HS-27A (cell line): Measurements from ENCODE around the gene CD151.

Source experiments
- DNase-seq: peaks from one replicate; pipeline ENCODE4 v3.0.0-alpha.2; 2012; ENCODE audit warnings: low read depth, missing footprints

CD151 gene

DNA sequence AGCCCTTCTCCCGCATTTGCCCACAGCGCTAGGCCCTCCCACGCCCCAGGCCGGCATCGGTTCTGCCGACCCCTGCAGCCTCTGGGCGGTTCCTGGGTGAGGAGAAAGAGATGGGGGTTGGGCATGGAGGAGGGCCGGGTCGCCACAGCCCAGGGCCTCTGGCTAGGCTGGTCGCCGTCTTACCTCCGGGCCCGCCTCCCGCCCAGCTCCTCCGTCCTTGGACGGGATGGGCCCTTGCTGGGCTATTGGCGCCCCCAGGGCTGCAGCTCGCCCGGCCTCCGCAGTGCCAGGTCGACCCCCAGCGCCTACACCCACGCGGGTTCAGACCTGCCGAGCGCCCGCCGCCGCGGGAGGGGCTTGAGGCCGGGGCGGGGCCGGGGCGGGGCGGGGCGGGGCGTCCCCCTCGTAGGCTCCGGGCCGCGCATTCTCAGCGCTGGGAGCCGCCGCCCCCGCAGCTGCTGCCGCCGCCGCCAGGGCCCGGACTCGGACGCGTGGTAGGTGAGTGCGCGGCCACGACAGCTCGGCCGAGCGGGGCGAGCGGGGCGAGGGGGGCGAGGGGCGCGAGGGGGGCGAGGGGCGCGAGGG lies at the start of gene CD151:
Gene CD151, plus strand, starts transcription at position 424 of the 585 bp plus-strand sequence. CDS start 3,118 bp downstream, outside the sequence.
- no peak for DNase-seq

DNA sequence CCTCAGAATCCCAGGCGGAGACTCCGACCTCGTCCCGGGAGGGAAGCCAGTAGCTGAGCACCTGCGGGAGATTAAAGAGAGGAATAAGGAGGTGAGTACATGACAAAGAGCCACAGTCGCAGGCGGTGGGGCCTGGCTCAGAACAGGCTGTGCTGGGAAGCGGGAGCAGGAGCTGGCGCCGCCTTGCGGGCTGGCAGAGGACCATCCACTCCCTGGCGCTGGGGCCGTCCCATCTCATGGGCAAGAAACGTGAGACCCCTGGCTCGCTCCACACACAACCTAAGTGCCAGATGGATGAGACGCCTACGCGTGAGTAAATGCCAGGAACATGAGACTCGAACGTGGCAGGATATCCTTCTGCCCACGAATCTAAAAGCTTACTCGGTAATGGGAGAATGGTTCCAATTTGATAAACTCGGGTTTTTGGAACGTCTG lies 49.2 kb upstream of the CD151 start:
- DNase-seq: no peak

DNA sequence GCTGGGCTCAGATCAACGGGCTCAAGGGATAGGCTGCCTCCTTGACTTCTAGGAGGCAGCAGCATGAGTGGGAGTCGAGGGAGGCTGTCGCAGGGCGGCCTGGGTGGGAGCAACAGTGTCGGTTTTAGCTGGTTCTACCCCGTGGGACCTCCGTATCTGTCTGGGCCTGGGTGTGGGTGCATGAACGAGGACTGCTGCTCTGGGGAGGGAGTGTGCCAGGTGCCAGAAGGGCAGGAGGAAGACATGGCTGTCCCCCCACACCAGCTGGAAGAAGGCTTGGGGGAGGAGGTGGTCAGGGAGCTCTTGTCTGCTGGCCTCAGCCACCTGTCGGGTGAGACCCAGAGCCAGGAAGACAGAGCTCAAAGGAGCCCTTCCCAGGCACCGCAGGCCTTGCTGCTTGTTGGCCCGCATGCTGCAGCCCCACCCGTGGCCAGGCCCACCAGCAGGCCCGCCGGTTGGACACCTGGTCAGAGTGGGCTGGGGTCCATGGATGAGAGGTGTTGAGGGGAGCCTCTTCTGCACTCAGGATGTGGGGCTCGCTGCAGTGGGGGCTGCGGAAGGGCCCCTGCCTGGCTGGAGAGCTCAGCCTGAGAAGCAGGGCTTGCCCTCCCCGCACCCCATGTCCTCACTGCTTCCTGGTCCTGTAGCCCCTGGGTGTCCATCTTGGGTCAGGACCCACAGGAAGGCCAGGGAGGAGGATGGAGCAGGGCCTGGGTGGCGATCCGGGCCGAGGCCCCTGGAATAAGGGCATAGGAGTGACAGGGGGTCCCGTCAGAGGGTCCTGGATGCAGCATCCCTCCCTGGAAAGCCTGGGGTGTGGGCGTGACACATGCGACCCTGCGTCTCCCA lies 46.3 kb upstream of the CD151 start:
- no peak for DNase-seq

DNA sequence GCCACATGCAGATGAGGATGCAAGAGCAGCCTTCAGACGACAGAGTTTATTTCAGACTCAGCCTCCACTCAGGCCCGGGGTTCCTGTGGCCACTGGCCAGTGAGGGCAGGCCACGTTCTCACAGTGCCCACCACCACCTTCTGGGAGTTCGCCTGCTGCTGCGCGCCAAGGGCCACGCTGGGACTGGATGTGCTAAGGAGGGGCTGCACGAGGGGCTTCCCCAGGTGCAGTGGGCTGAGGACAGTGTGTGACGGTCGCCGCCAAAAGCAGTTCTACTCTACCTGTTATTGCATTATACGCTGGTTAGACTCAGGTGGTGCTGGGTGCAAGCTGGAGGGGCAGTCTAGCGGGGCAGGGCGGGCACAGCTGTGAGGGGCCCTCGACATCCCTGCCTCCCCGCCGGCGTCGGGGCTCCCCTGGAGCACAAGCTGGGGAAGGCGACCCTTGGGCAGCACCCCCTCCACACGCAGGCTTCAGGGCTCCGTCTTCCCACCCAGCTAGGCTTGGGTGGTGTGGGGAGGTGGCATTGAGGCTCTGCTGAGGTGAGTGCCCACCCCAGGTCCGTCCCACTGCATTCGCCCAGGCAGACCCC lies 45.6 kb upstream of the CD151 start:
- no peak for DNase-seq

DNA sequence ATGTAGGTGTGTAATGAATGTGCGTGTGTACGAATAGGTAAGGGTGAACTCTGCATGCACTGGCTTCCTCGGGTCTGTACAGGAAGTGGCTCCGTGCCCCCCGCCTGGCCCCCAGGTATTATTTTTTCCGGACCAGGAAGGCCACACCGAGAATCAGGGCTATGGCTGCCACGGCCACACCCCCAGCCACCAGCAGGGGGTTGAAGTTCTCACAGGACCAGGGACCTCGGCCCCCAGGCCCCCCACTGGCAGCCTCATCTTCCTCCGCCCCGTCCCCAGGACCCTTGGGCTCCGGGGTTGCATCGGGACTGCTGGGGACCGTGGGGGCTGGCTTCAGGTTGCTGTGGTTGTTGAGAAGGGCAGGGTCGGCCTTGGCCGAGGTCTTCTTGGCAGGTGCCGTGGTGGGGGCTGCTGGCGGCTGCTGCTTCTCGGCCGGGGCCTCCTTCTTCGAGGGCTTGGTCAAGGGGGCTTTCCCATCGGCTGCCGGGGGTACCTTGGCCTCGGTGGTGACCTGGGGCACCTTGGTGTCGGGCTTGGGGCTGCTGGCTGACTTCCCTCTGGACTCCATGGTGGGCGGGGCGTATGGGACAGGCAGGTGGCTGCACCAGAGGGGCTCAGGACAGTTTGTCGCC lies 44.6 kb upstream of the CD151 start:
- no peak for DNase-seq

DNA sequence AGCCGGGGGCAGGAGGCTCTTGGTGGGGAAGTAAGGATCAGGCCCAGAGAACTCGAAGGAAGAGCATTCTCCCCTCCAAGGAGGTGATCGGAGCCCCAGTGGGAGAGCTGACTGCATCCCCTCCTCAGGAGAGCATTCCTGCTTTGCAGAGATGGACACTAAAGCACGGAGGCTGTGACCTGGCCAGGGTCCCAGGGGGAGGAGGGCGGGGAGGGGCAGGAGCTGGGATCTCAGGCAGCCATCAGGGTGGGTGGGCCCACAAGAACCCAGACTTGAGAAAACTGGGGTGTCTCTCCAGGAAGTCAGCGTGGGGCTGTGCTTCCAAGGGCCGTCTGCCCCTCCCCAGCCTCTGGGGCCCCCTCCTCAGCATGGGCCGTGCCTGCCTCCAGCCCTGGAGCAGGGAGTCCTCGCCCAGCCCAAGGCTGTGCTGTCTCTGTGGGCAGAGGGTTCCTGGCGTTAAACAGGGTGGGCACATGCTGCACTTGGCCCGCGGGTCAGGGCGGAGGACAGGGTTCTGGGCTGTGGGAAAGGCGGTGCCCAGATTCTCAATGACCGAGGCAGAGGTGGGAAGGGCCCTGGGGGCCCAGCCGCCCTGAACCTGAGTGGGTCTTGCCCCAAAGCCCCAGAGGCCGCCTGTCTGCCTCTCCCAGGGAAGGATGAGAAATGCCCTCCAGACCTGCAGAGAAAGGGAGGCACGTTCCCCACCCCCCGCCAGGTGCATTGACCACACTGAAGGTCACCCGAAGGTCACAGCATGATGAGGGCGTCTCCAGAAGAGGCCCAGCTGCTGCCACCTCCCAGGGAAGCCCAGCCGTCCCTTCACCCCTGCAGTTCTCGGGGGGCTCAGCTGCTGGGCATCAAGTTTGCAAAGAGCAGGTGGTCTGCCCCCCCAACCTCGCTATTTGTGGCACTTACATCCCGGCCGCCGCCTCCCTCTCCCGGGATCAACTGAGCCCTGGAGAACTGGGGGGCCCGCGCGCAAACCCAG lies 43.5 kb upstream of the CD151 start:
- no peak for DNase-seq

DNA sequence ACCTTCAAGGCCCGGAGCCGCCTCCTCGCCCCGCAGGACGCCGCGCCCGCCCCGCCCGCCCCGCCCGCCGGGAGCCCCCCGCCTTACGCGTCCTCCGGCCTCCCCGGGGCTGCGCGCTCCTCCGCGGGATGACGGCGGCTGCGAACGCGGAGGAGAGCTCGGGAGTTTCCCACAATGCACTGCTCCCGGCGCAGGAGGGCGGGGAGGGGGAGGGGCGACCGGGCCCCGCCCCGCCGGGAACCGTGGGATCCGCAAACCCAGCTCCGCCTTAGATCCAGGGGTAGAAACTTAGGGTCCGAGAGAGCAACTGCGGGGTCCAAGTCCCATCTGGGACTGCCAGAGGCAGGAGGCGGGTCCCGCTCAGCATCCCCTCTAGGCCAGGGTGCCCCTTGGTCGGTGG lies 42.8 kb upstream of the CD151 start, which contains the start of gene CEND1:
Gene CEND1, minus strand, starts transcription at position 148 of the 400 bp plus-strand sequence. CDS start 1,514 bp downstream, outside the sequence.
- no peak for DNase-seq

DNA sequence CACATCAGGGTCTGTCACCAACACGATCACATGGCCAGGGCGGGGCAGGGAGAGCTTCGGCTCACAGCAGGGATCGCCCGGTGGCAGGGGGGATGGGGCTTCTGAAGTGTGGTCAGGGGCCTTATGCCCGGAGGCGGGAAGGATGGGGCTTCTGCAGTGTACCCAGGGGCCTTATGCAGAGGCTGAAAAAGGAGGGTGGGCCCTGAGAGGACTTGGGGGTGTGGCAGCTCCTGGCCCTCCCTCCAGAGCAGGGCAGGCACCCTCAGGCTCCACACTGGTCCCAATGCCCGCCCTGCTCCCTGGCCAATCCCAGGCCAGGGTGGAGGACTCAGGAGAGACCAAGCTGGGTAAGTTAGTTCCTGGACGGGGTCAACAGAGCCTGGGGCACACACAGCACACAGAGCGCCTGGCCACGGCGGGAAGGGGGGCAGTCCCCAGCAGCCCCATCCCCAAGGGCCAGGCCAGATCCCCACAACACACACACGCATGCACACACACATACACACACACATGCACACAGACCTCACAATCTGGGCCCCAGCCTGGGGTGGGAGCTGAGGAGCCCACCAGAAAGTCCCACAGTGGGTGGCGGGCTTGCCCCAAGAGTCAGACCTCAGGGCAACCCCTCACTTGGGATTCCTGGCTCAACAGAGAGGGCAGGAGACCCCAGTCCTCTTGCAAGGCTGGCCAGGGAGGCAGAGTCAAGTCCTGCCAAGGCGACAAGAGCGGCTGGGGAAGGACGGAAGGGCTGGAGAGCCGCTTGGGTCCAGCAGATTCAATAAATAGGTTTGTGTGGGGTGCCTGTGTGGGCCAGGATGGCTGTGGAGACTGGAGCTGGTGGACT lies 41.8 kb upstream of the CD151 start:
- DNase-seq: no peak

DNA sequence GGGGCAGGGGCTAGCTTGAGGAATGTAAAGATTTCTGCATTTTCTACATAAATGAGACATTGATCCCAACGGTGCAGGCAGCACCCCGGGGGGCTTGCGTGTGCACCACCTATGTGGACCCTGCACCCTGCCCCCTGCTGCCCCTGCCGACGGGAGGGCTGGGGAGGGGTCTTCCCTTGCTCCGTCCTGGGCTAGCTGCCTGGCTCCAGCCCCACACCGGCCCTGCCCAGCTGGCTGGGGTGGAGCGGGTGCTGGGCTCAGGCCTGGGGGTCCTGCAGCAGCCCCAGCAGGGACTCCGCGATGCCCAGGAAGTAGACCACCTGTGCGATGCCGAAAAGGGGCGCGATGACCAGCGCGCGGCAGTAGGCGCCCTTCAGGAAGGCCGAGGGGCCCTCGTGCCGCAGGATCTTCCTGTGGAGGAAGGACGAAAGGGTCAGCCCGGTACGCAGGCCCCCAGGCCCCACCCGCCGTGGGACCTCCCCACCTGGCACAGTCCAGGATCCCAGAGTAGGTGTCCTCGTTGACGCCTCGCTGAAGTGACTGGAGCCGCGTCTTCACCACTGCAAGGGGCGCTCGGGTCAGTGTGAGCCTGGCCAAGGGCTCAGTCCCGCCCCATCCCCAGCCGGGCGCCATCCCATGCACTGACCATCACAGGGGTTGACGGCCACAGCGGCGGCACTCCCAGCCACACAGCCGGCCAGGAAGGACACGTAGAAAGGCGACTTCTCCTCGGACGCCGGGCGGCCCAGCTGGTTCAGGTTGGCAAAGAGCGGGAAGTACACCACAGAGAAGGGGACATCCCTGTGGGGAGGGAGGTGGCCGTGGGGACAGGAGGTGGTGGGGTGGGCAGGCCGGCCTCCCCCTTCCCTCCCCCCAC lies 40.9 kb upstream of the CD151 start:
- DNase-seq: no peak

DNA sequence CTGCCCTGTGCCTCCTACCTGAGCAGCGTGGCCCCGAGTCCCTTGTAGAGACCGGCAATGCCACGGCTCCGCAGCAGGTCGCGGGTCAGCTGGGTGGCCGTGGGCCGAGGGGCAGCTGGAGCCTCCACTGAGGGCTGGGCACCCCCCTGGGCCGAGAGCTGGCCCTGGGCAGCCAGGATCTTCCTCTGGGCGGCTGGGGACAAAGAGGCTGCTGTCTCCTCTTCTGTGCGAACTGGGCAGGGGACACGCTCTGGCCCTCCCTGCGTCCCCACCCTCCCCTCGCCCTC lies 40.3 kb upstream of the CD151 start:
- DNase-seq: no peak

DNA sequence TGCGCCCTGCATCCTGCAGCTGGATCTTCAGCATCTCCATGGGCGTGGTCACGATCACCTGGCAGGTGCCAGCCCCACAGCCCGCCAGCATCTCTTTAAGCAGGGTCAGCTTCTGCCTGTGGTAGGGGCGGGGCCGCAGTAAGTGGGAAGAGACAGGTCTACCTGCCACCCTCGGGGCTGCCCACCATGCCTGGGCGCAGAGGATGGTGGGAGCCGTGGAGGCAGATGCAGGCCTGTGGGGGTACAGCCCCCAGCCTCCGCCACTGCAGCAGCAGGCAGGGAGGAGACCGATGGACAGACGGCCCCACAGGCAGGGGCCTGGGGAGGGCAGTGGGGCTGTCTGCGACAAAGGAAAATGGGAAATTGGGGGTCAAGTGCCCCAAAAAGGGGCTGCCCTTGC lies 39.9 kb upstream of the CD151 start:
- DNase-seq: no peak

DNA sequence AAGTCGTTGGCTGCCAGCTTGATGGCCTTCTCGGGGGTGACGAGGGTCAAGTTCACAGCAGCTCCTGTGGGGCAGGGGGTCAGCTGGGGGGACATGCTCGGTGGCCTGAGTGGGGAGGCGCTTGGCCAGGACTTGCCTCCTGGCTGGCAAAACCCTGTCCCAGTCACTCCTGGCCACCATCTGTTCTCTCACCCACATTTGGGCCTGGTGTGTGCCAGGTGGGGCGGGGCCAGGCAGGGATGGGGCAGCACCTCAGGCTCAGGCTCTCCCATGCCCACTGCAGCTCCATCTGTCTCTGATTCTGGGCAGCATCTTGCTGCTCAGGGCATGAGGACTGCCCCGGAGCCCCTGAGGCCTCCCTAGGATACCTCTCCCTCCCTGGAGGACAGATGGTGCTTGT lies 39.2 kb upstream of the CD151 start:
- DNase-seq: no peak

DNA sequence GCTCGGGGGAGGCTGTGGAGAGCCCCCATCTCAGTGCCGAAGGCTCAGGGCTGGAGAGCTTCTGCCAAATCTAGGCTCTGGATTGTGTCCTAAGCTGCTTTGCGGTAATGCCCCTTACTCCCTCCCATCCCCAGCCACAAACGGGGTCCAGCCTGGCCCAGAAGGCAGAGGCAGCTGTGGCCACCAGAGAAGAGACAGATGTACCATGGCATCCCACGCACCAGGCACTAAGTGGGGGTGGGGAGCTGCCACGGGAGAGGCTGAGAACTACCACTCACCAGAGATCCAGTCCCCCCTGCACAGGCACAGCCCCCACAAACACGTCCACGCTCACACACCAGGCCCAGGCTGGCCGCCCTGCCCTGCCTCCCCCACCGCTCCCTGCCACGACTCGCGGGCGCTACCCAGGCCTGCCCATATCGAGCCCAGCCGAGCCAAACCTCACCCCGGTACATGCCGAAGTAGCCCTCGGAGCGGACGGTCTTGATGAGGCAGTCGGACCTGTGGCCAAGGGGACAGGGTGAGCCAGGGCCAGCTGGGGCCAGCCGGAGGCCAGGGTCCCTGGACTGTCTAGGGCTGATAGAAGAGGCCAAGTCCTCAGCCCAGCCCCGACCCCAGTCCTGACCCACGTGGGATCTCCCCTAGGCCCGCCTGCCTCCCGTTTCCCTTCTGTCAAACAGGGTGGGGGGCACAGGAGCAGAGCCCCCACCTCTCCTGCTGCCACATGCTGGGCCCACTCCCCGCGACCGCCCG lies 38.6 kb upstream of the CD151 start:
- DNase-seq: no peak

DNA sequence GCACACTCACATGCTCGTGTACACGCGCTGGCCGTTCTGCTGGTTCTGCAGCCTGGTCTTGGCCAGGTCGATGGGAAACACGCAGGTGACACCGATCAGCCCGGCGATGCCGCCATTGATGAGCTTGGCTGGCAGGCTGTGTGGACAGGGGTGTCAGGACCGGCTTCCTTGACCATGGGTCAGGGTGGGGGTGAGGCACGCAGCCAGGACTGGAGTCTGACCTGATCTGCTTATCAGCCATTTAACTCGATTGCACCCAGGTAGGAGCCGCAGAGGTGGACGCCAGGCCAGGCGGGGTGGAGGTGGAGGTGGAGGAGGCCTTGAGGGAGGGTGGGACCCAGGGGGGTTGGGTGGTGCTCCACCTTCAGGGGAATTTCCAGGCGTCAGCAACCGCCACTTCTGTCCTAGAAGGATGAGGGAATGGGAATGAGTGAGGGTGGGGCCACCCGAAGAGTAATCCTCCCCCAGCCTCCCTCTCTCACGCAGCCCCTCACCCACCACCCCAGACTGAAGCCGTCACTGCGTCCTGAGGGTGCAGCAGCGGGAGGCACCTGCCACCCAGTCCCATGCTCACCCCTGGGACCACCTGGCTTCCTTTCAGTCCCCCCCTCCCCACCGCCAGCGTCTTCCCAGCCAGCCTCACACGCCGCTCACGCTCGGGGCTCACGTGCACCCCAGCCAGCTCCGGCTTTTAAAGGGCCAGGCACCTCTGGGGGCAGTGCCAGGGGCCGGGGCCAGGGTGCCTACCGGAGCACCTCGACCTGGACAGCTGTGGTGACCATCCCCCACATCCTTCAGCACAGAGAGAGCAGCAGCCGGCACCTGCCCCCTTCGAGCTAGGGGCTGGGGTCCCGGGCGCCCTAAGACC lies 37.8 kb upstream of the CD151 start:
- no peak for DNase-seq

DNA sequence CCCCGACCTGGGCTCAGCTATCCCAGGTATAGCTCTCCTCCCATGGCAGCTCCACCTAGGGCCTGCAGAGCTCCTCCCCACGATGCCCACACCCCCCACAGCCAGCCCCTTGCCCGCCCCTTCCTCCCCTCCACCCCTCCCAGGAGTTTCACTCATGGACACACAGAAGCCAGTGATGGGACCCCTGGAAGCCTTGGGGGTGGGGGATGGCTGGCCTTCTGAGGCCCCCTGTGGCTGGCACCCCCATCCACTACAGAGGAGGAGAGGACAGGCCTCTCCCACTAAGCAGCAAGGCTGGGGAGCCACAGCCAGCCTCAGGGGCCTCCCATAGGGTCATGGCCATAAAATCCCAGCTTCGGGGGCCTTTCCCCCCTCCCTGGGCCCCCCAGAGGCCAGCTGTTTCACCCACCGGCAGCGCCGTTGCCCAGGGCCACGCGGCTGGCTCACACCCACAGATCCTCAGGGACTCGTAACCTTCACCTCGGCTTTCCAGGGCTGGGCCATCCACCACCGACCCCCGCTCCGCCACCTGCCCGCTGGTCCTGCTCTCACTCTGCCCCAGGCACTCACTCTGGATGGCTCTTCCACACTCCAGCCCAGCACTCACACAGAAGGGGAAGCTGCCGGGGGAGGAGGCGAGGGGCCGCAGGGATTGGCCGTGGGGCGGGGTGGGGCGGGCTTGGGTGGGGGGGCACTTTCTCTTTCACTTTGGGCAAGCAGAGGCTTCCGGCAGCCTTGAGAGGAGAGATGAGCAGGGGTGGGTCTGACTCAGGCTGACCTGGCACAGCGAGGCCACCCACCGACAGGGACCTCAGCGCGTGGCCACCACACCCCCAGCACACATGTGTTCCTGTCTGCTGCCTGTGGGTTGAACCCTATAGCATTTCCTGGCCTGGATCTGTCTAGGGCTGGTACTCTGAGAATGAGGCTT lies 36.9 kb upstream of the CD151 start:
- no peak for DNase-seq

DNA sequence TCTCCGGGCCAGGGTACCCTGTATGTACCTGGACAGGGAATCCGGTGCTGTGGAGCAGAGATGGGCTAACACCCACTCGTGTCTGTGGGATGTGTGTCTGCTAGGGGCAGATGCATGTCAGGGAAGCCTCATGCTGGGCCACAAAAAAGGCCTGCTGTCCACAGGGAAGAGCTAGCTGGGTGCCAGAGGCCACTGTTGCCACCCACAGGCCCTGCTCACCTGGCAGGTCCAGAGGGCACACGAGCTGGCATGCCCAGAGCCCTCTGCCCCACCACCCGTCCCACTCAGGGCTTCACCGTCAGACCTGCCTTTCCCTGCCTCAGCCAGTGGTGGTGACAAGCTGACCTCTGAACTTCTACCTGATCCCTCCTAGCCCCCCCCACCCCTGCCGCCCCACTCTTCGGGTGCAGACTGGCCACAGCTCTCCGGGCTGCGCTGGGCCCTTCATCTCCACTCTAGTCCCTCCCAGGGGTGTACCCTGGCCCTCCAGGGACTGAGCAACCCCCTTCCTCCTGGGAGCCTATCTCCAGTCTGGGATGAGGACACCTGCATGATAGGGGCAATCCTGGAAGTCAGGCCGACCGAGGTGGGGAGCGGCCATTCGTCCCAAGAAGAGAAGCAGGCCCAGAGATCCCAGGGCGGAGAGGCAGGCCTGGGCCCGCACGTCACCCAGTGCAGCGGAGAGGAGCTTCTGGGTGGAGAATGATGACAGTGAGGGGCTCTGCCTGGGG lies 36.0 kb upstream of the CD151 start:
- DNase-seq: no peak
